ENCODE results near the gene RSU1. TPM values are rescaled to one million over a fixed set of nuclear protein-coding genes. Genes with fewer than 3 reads are reported as not detected.

The RSU1 gene
- polyA plus RNA-seq, 1 donor (not counting 4 experiments of a cell fraction or from before 2014, with no cell fraction given): 125 TPM

GRCh38 chr10:16773334-16773733 lies 43.9 kb downstream of the RSU1 start:
- FAIRE-seq (no peak), DNase-seq (ENCODE audit: low read depth, low spot score) (no peak)
- no peaks in the 10 kb centered on the region for H3K9me1 ChIP-seq (ENCODE audit: control insufficient read depth, extremely low read depth, insufficient read depth, low read length)
- dilution Hi-C loops (cut with MboI; ENCODE audit: extremely low pct_ligation_motif_present, low sequenced_read_pairs): no loop called here
- H3K79me2 ChIP-seq (ENCODE audit: control insufficient read depth, insufficient read depth, low read length): peaks cover 6% of the 10 kb centered on the region
- no peaks in the 10 kb centered on the region for H3K27me3 ChIP-seq (ENCODE audit: control insufficient read depth, extremely low read depth, insufficient read depth, low read length)
- H3K27ac ChIP-seq (ENCODE audit: control insufficient read depth, insufficient read depth, low read length): no peak overlapping the region
- H4K20me1 ChIP-seq (ENCODE audit: control insufficient read depth, extremely low read depth, insufficient read depth, low read length): no peaks in the 10 kb centered on the region
- no peaks in the 10 kb centered on the region for H3K4me1 ChIP-seq (ENCODE audit: control insufficient read depth, extremely low read depth, insufficient read depth, low read length)
- no peak for TF ChIP-seq EZH2 (IDR thresholded peaks at IDR 0.05; ENCODE audit: low read length)
- no peak for TF ChIP-seq CTCF (optimal IDR thresholded peaks at IDR 0.05 in 1 of 3, IDR thresholded peaks at IDR 0.05 in 1 of 3, conservative IDR thresholded peaks at IDR 0.05 in 1 of 3; ENCODE audit: extremely low read depth in 1 of 3, insufficient read depth in 2 of 3, low read length in 3 of 3)
- no peaks in the 10 kb centered on the region for H3K36me3 ChIP-seq (ENCODE audit: control insufficient read depth in 2 of 2, extremely low read depth in 1 of 2, insufficient read depth in 2 of 2, low read length in 2 of 2)
- no peak overlapping the region for H3K4me3 ChIP-seq (ENCODE audit: control insufficient read depth in 2 of 3, extremely low read depth in 1 of 3, insufficient read depth in 2 of 3, low read depth in 1 of 3, low read length in 3 of 3)
- H3K9me3 ChIP-seq (ENCODE audit: control insufficient read depth, low read depth, low read length): no peaks in the 10 kb centered on the region
- H3K9ac ChIP-seq (ENCODE audit: control insufficient read depth, extremely low read depth, insufficient read depth, low read length): no peak overlapping the region
- no peak overlapping the region for H3K4me2 ChIP-seq (ENCODE audit: control insufficient read depth, extremely low read depth, insufficient read depth, low read depth, low read length)
- no peak overlapping the region for H2AFZ ChIP-seq (ENCODE audit: control insufficient read depth, low read length)

GRCh38 chr10:16770670-16771069 lies 46.6 kb downstream of the RSU1 start:
- Histone ChIP-seq H3K4me1 (ENCODE audit: control insufficient read depth, extremely low read depth, insufficient read depth, low read length) (no peaks in the 10 kb centered on the region), H3K27ac (ENCODE audit: control insufficient read depth, insufficient read depth, low read length) (no peak overlapping the region), H3K9me3 (ENCODE audit: control insufficient read depth, low read depth, low read length) (no peaks in the 10 kb centered on the region), H3K36me3 (ENCODE audit: control insufficient read depth in 2 of 2, extremely low read depth in 1 of 2, insufficient read depth in 2 of 2, low read length in 2 of 2) (no peaks in the 10 kb centered on the region), H3K4me2 (ENCODE audit: control insufficient read depth, extremely low read depth, insufficient read depth, low read depth, low read length) (no peak overlapping the region), H3K9ac (ENCODE audit: control insufficient read depth, extremely low read depth, insufficient read depth, low read length) (no peak overlapping the region), H3K4me3 (ENCODE audit: control insufficient read depth in 2 of 3, extremely low read depth in 1 of 3, insufficient read depth in 2 of 3, low read depth in 1 of 3, low read length in 3 of 3) (no peak overlapping the region), H4K20me1 (ENCODE audit: control insufficient read depth, extremely low read depth, insufficient read depth, low read length) (no peaks in the 10 kb centered on the region), H3K27me3 (ENCODE audit: control insufficient read depth, extremely low read depth, insufficient read depth, low read length) (no peaks in the 10 kb centered on the region), H2AFZ (ENCODE audit: control insufficient read depth, low read length) (no peak overlapping the region), H3K79me2 (ENCODE audit: control insufficient read depth, insufficient read depth, low read length) (peaks cover 7% of the 10 kb centered on the region), H3K9me1 (ENCODE audit: control insufficient read depth, extremely low read depth, insufficient read depth, low read length) (no peaks in the 10 kb centered on the region)
- DNase-seq (ENCODE audit: low read depth, low spot score) (no peak), FAIRE-seq (no peak)
- dilution Hi-C loops (cut with MboI; ENCODE audit: extremely low pct_ligation_motif_present, low sequenced_read_pairs): no loop called here
- TF ChIP-seq CTCF (optimal IDR thresholded peaks at IDR 0.05 in 1 of 3, IDR thresholded peaks at IDR 0.05 in 1 of 3, conservative IDR thresholded peaks at IDR 0.05 in 1 of 3; ENCODE audit: extremely low read depth in 1 of 3, insufficient read depth in 2 of 3, low read length in 3 of 3) (no peak), EZH2 (IDR thresholded peaks at IDR 0.05; ENCODE audit: low read length) (no peak)
